Ovary (tissue), 3 donors: ENCODE data around the gene KIAA1671.

Source experiments
- CTCF ChIP-seq, 3 donors: fragments of 450-650 bp in 2 of 3; fragments of 200-600 bp in 1 of 3; IDR thresholded peaks; one replicate each; pipeline versions ENCODE4 v1.5.1 to v1.8.0; 2016 to 2022; ENCODE audit warnings: antibody characterized with exemption in 3 of 3, mild to moderate bottlenecking in 1 of 3
- EP300 ChIP-seq: sonication (generic); formaldehyde crosslinking; IDR thresholded peaks from one replicate; pipeline ENCODE4 v1.6.1; 2017; ENCODE audit warnings: antibody characterized with exemption
- POLR2A ChIP-seq: fragments of 450-650 bp; IDR thresholded peaks from one replicate; pipeline ENCODE4 v1.6.1; 2017; ENCODE audit warnings: antibody characterized with exemption, mild to moderate bottlenecking, moderate library complexity
- donor health status: DM: no; HTN: no; CAD: no.

GRCh38 chr22:25166266-25167040, 213.9 kb downstream of the KIAA1671 start:
- TF ChIP-seq CTCF (IDR thresholded peaks at IDR 0.05) (no peak), POLR2A (no peak), EP300 (no peak)
